PC-9 (cell line): ENCODE results near the gene SLC4A2.

Experiments used
- CTCF ChIP-seq: fragments of 200-600 bp; sonication (generic); conservative IDR thresholded peaks from 2 replicates; pipeline ENCODE4 v1.6.1; 2017; ENCODE audit warnings: mixed run types, antibody characterized with exemption, mild to moderate bottlenecking, moderate library complexity
- EZH2 ChIP-seq: fragments of 200-600 bp; sonication (generic); IDR thresholded peaks from 2 replicates; pipeline ENCODE4 v1.8.0; 2017; ENCODE audit warnings: antibody characterized with exemption, low read depth

GRCh38 chr7:151020231-151020630 is 39.2 kb upstream of the SLC4A2 start:
- no peak for TF ChIP-seq EZH2
- TF ChIP-seq CTCF, result no peak
